ENCODE measurements around the gene CES2. TPM values are rescaled to one million over a fixed set of nuclear protein-coding genes. Genes with fewer than 3 reads are reported as not detected.

The CES2 gene
- total RNA-seq, 1 experiment from 2014 or later = 45.5 TPM

GRCh38 chr16:66948134-66948836, 13.0 kb downstream of the CES2 start:
- no peak for TF ChIP-seq CTCF (IDR thresholded peaks at IDR 0.05; ENCODE audit: insufficient read depth in 1 of 2, low read depth in 1 of 2, low read length in 1 of 2, severe bottlenecking in 1 of 2, unreplicated experiment in 1 of 2)
- Mint-ChIP-seq H3K27me3 (ENCODE audit: insufficient read depth, unreplicated experiment) (no peaks in the 10 kb centered on the region), H3K36me3 (ENCODE audit: insufficient read depth, unreplicated experiment) (peaks cover 3% of the 10 kb centered on the region), H3K4me1 (ENCODE audit: low read depth, unreplicated experiment) (no peaks in the 10 kb centered on the region), H3K4me3 (ENCODE audit: unreplicated experiment) (no peak overlapping the region), H3K27ac (ENCODE audit: unreplicated experiment) (peak overlapping the region; percentile 48), H3K9me3 (ENCODE audit: unreplicated experiment) (peaks cover 7% of the 10 kb centered on the region)
- no TSS peak for BruUV-seq (replicated peaks)
- Histone ChIP-seq H3K36me3 (ENCODE audit: control insufficient read depth, insufficient read depth, low read length) (no peaks in the 10 kb centered on the region; the same call in 1 of the 2 replicates), H3K9me3 (no peaks in the 10 kb centered on the region), H3K27me3 (replicated peaks; ENCODE audit: control insufficient read depth, insufficient read depth, low read length) (no peaks in the 10 kb centered on the region), H3K4me1 (peaks cover 6% of the 10 kb centered on the region), H3K4me3 (ENCODE audit: low read depth, low read length) (no peak overlapping the region)
- ChIA-PET CTCF (interaction anchor here (0.7 to 1.1 kb wide), 2 partner anchors 54 to 56 kb away, joined by 3 to 7 read pairs; no protein-coding TSS in a partner anchor), POLR2A (no interaction called here)
- no peak for DNase-seq
- intact Hi-C loops (cut with micrococcal nuclease; ENCODE audit: unreplicated experiment) = no loop called here

GRCh38 chr16:66948837-66949225, 13.5 kb downstream of the CES2 start:
- H3K27me3 Mint-ChIP-seq (ENCODE audit: insufficient read depth, unreplicated experiment) = no peaks in the 10 kb centered on the region
- H3K4me3 ChIP-seq (ENCODE audit: low read depth, low read length) = no peak overlapping the region
- no peak for TF ChIP-seq CTCF (IDR thresholded peaks at IDR 0.05; ENCODE audit: insufficient read depth in 1 of 2, low read depth in 1 of 2, low read length in 1 of 2, severe bottlenecking in 1 of 2, unreplicated experiment in 1 of 2)

GRCh38 chr16:66949472-66949871, 14.2 kb downstream of the CES2 start:
- ChIA-PET POLR2A (no interaction called here), CTCF (interaction anchor here (1.1 kb wide), 1 partner anchor 57 kb away, joined by 7 read pairs; no protein-coding TSS in a partner anchor)
- intact Hi-C loops (cut with micrococcal nuclease; ENCODE audit: unreplicated experiment) = no loop called here
- TF ChIP-seq CTCF (IDR thresholded peaks at IDR 0.05; ENCODE audit: insufficient read depth in 1 of 2, low read depth in 1 of 2, low read length in 1 of 2, severe bottlenecking in 1 of 2, unreplicated experiment in 1 of 2) = no peak
- Histone ChIP-seq H3K27me3 (replicated peaks; ENCODE audit: control insufficient read depth, insufficient read depth, low read length) (no peaks in the 10 kb centered on the region), H3K36me3 (ENCODE audit: control insufficient read depth, insufficient read depth, low read length) (no peaks in the 10 kb centered on the region), H3K4me3 (ENCODE audit: low read depth, low read length) (no peak overlapping the region), H3K9me3 (no peaks in the 10 kb centered on the region), H3K4me1 (peaks cover 17% of the 10 kb centered on the region)
- no peaks in the 10 kb centered on the region for H3K36me3 Mint-ChIP-seq (ENCODE audit: insufficient read depth, unreplicated experiment)
- no TSS peak for BruUV-seq (replicated peaks)
- peaks cover 8% of the 10 kb centered on the region for H3K4me1 Mint-ChIP-seq (ENCODE audit: low read depth, unreplicated experiment)
- H3K27me3 Mint-ChIP-seq (ENCODE audit: insufficient read depth, unreplicated experiment) = no peaks in the 10 kb centered on the region
- peaks cover 7% of the 10 kb centered on the region for H3K9me3 Mint-ChIP-seq (ENCODE audit: unreplicated experiment)
- DNase-seq = no peak
- no peak overlapping the region for H3K27ac Mint-ChIP-seq (ENCODE audit: unreplicated experiment)
- no peak overlapping the region for H3K4me3 Mint-ChIP-seq (ENCODE audit: unreplicated experiment)

More at GRCh38 chr16:66948837-66949225, 13.5 kb downstream of the CES2 start:
- no peak for DNase-seq
- no peaks in the 10 kb centered on the region; the same call in 1 of the 2 replicates for H3K36me3 ChIP-seq (ENCODE audit: control insufficient read depth, insufficient read depth, low read length)
- no peaks in the 10 kb centered on the region for H3K9me3 ChIP-seq
- ChIA-PET POLR2A (no interaction called here), CTCF (interaction anchor here (1.1 kb wide), 1 partner anchor 57 kb away, joined by 7 read pairs; no protein-coding TSS in a partner anchor)
- peaks cover 12% of the 10 kb centered on the region for H3K4me1 ChIP-seq
- Mint-ChIP-seq H3K27ac (ENCODE audit: unreplicated experiment) (no peak overlapping the region), H3K4me3 (ENCODE audit: unreplicated experiment) (no peak overlapping the region), H3K36me3 (ENCODE audit: insufficient read depth, unreplicated experiment) (no peaks in the 10 kb centered on the region), H3K9me3 (ENCODE audit: unreplicated experiment) (peaks cover 7% of the 10 kb centered on the region), H3K4me1 (ENCODE audit: low read depth, unreplicated experiment) (peaks cover 4% of the 10 kb centered on the region)
- BruUV-seq (replicated peaks) = no TSS peak
- no peaks in the 10 kb centered on the region for H3K27me3 ChIP-seq (replicated peaks; ENCODE audit: control insufficient read depth, insufficient read depth, low read length)
- intact Hi-C loops (cut with micrococcal nuclease; ENCODE audit: unreplicated experiment) = no loop called here

Measured in Caco-2 (cell line).